Prostate gland (tissue), 2 donors: ENCODE data around the gene MED29. TPM values are rescaled to one million over a fixed set of nuclear protein-coding genes. Genes with fewer than 3 reads are reported as not detected.

Experiments used
- DNase-seq: peaks from one replicate; pipeline ENCODE4 v3.0.0-alpha.2; 2019; ENCODE audit warnings: low spot score
- H3K27ac ChIP-seq, 2 donors: fragments of 200-600 bp; sonication (generic); 2 replicates each; pipeline ENCODE4 v1.5.1; 2017 to 2019
- H3K27me3 ChIP-seq: fragments of 200-600 bp; sonication (generic); replicated peaks from 2 replicates; pipeline ENCODE4 v1.5.1; 2019; ENCODE audit not compliant: insufficient read depth
- H3K36me3 ChIP-seq, 2 donors: fragments of 200-600 bp; sonication (generic); 1 replicate in 1 of 2; 2 replicates in 1 of 2; pipeline versions ENCODE4 v1.5.1 to v1.8.1; 2017 to 2019
- H3K4me1 ChIP-seq: fragments of 200-600 bp; sonication (generic); replicated peaks from 2 replicates; pipeline ENCODE4 v1.5.1; 2019
- H3K4me3 ChIP-seq, 2 donors: fragments of 200-600 bp; sonication (generic); 2 replicates each; pipeline ENCODE4 v1.5.1; 2017 to 2019
- H3K9me3 ChIP-seq: fragments of 200-600 bp; sonication (generic); 2 replicates; pipeline ENCODE4 v1.5.1; 2017
- POLR2A ChIP-seq: fragments of 450-650 bp; IDR thresholded peaks from one replicate; pipeline ENCODE4 v1.6.1; 2016; ENCODE audit warnings: antibody characterized with exemption, mild to moderate bottlenecking
- POLR2AphosphoS5 ChIP-seq: sonication (generic); formaldehyde crosslinking; IDR thresholded peaks from one replicate; pipeline ENCODE4 v1.6.1; 2017; ENCODE audit warnings: antibody characterized with exemption
- WGBS: methylation state at CpG from one replicate; pipeline ENCODE4 v1.1.5; 2018; 5-methylcytosine and 5-hydroxymethylcytosine counted together
- intact Hi-C: fragments of 100-400 bp; cut with DNase I; formaldehyde crosslinking; loops from one replicate; pipeline ENCODE4 v1.14.2; 2022
- microRNA-seq: library from miRNA; unstranded; fragments of <30 nt; microRNA quantifications from one replicate; pipeline ENCODE4, GENCODE V29; 2016
- small RNA-seq, 2 donors: library from RNA; depleted of rRNA; stranded (forward); fragments of <200 nt; gene quantifications; one replicate each; pipeline ENCODE3, GENCODE V24; 2016
- total RNA-seq, 2 donors: library from RNA; depleted of rRNA; stranded (reverse); fragments of >200 nt; gene quantifications; one replicate each; pipeline ENCODE4 v1.1.0, GENCODE V29; 2016
- TF ChIP-seq, protein P1 (sequence below), 4 experiments: fragments of 200-600 bp in 2 of 4; fragments of 450-650 bp in 2 of 4; sonication (generic) in 2 of 4; IDR thresholded peaks; 1 replicate in 3 of 4; 2 replicates in 1 of 4; pipeline ENCODE4 v1.5.1; 2016 to 2019; ENCODE audit warnings: antibody characterized with exemption in 4 of 4, mild to moderate bottlenecking in 2 of 4, moderate library complexity in 2 of 4

MED29 gene
- total RNA-seq, 2 donors from 2014 or later = 50.2 to 56.4 TPM

DNA sequence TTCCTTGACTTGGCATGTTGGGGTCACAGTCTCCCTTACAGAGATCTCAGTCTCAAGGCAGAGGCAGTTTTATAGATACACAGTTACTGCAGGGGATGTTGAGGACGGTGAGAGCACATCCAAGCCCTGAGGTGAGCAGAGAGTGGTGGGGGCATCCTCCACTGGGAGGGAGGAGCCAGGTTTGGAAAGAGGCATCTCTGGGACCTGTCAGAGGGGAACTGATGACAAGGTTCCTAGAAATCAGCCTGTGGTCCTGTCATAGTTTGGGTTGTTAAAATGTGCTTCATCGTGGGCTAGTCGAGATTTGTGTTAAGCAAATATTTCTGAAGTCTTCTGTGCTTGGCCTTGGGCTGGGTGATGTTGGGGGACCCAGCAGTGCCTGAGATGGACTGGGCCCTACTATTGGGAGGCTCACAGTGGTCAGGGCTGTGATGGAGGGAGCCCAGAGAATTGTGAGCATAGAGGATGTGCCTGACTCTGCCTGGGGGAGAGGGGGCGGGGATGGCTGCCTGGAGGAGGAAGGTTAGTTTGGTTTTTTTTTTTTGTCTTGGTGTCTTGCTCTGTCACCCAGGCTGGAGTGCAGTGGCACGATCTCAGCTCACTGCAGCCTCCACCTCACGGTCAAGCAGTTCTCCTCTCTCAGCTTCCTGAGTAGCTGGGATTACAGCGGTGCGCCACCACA lies 58.1 kb downstream of the MED29 start:
- no peak for DNase-seq
- intact Hi-C loops = no loop called here
- H3K9me3 ChIP-seq = no peaks in the 10 kb centered on the region
- H3K36me3 ChIP-seq = no peaks in the 10 kb centered on the region
- peaks cover 11% of the 10 kb centered on the region for H3K4me1 ChIP-seq
- WGBS = 72% methylated on average over 8 of the region's 8 CpGs
- no peak overlapping the region for H3K27ac ChIP-seq
- H3K27me3 ChIP-seq = no peaks in the 10 kb centered on the region
- no peak overlapping the region for H3K4me3 ChIP-seq
- TF ChIP-seq POLR2A = no peak
- TF ChIP-seq POLR2AphosphoS5 = no peak
- TF ChIP-seq, protein P1, sequence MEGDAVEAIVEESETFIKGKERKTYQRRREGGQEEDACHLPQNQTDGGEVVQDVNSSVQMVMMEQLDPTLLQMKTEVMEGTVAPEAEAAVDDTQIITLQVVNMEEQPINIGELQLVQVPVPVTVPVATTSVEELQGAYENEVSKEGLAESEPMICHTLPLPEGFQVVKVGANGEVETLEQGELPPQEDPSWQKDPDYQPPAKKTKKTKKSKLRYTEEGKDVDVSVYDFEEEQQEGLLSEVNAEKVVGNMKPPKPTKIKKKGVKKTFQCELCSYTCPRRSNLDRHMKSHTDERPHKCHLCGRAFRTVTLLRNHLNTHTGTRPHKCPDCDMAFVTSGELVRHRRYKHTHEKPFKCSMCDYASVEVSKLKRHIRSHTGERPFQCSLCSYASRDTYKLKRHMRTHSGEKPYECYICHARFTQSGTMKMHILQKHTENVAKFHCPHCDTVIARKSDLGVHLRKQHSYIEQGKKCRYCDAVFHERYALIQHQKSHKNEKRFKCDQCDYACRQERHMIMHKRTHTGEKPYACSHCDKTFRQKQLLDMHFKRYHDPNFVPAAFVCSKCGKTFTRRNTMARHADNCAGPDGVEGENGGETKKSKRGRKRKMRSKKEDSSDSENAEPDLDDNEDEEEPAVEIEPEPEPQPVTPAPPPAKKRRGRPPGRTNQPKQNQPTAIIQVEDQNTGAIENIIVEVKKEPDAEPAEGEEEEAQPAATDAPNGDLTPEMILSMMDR (IDR thresholded peaks at IDR 0.05) = no peak

Small RNA genes lying within 50 kb of the gene (microRNA-seq; reads per million reads assigned to microRNA genes)
- 0.34 reads per million for gene MIR4530

Small RNA genes lying within 50 kb of the gene (small RNA-seq; reads per million reads assigned to genes)
- gene AC011445.2 (0 to 0.20 reads per million in 2 donors), gene MIR4530 (0 reads per million in 2 donors), gene RN7SL566P (0 reads per million in 2 donors)

Other genes starting within 250 kb of the MED29 start
- gene NCCRP1, start 194.4 kb upstream of the MED29 start, total RNA-seq = 1 to 10 TPM; 1.4 to 2.7 TPM
- 100 to 1,000 TPM in 1 of 2 donors, not detected in 1; 165 TPM for gene SYCN, start 187.1 kb upstream of the MED29 start, total RNA-seq
- not detected for gene IFNL3, start 146.4 kb upstream of the MED29 start, total RNA-seq
- not detected for gene IFNL4, start 142.5 kb upstream of the MED29 start, total RNA-seq
- not detected for gene IFNL2, start 123.0 kb upstream of the MED29 start, total RNA-seq
- gene IFNL1, start 95.0 kb upstream of the MED29 start, total RNA-seq = not detected
- 1 to 10 TPM; 4.2 to 5.6 TPM for gene LRFN1, start 70.5 kb upstream of the MED29 start, total RNA-seq
- 10 to 100 TPM in 1 of 2 donors, 1 to 10 TPM in 1; 1.5 to 10.2 TPM for gene GMFG, start 55.3 kb upstream of the MED29 start, total RNA-seq
- 100 to 1,000 TPM; 133 to 227 TPM for gene SAMD4B, start 49.0 kb upstream of the MED29 start, total RNA-seq
- 10 to 100 TPM; 47.5 to 63.6 TPM for gene PAF1, start 272 bp upstream of the MED29 start, total RNA-seq
- gene ZFP36, start 15.5 kb downstream of the MED29 start, total RNA-seq = 100 to 1,000 TPM in 1 of 2 donors, 10 to 100 TPM in 1; 96.5 to 170 TPM
- 10 to 100 TPM; 14.4 to 21.1 TPM for gene PLEKHG2, start 21.3 kb downstream of the MED29 start, total RNA-seq
- 1,000 to 10,000 TPM; 1,162 to 1,716 TPM for gene RPS16, start 44.6 kb downstream of the MED29 start, total RNA-seq
- 100 to 1,000 TPM in 1 of 2 donors, 10 to 100 TPM in 1; 79.8 to 246 TPM for gene SUPT5H, start 54.2 kb downstream of the MED29 start, total RNA-seq
- 10 to 100 TPM; 54.1 to 75.5 TPM for gene TIMM50, start 89.5 kb downstream of the MED29 start, total RNA-seq
- 1 to 10 TPM in 1 of 2 donors, not detected in 1; 6.3 TPM for gene DLL3, start 107.6 kb downstream of the MED29 start, total RNA-seq
- gene SELENOV, start 123.8 kb downstream of the MED29 start, total RNA-seq = not detected
- 1 to 10 TPM; 2.6 to 4.5 TPM for gene EID2B, start 141.5 kb downstream of the MED29 start, total RNA-seq
- 10 to 100 TPM; 21.1 to 25.3 TPM for gene EID2, start 148.8 kb downstream of the MED29 start, total RNA-seq
- not detected for gene LGALS13, start 211.1 kb downstream of the MED29 start, total RNA-seq